ENCODE measurements around the gene ZNF462. TPM values are rescaled to one million over a fixed set of nuclear protein-coding genes. Genes with fewer than 3 reads are reported as not detected.
A peak's percentile ranks its signal among the peaks of the same experiment; 100 is the strongest.

The ZNF462 gene
- total RNA-seq, 2 experiments from 2014 or later, result 0.67 to 0.94 TPM

DNA sequence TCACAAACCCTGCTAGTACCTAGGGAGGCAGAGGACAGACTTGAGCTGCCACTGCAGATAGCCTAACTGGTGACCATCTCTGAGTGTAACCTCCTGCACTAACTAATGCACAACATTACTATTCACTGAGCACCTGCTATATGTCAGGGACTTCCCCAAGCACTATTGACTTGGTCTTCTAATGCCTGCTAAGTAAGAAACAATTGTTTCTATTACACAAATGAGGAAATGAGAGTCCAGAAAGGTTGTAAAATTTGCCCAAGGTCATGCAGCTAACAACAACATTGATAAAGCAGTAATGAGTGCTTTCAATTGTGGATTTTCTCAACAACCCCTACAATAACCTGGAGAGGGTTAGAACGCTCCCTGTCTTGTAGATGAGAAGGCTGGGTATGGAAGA is 183.7 kb downstream of the ZNF462 start:
- DNase-seq, result no peak
- no peaks in the 10 kb centered on the region for H3K9me3 Mint-ChIP-seq
- no peak overlapping the region for H3K27ac Mint-ChIP-seq
- H3K36me3 Mint-ChIP-seq, result no peaks in the 10 kb centered on the region
- H3K4me1 Mint-ChIP-seq, result no peaks in the 10 kb centered on the region
- no peak overlapping the region for H3K4me3 Mint-ChIP-seq
- POLR2A ChIA-PET, result no interaction called here
- no peaks in the 10 kb centered on the region for H3K27me3 Mint-ChIP-seq
- ATAC-seq (ENCODE audit: low read depth), result no peak

GRCh38 chr9:107049046-107049802 is 186.3 kb downstream of the ZNF462 start:
- ATAC-seq (ENCODE audit: low read depth) (no peak), DNase-seq (no peak)
- POLR2A ChIA-PET, result no interaction called here
- H3K36me3 Mint-ChIP-seq, result no peaks in the 10 kb centered on the region
- H3K27ac Mint-ChIP-seq, result no peak overlapping the region
- H3K4me3 Mint-ChIP-seq, result no peak overlapping the region
- H3K4me1 Mint-ChIP-seq, result no peaks in the 10 kb centered on the region
- no peaks in the 10 kb centered on the region for H3K27me3 Mint-ChIP-seq
- H3K9me3 Mint-ChIP-seq, result no peaks in the 10 kb centered on the region

GRCh38 chr9:107049803-107050184 is 186.8 kb downstream of the ZNF462 start:
- POLR2A ChIA-PET, result no interaction called here
- no peak overlapping the region for H3K27ac Mint-ChIP-seq
- DNase-seq (no peak), ATAC-seq (ENCODE audit: low read depth) (no peak)
- H3K4me3 Mint-ChIP-seq, result no peak overlapping the region
- no peaks in the 10 kb centered on the region for H3K4me1 Mint-ChIP-seq
- no peaks in the 10 kb centered on the region for H3K36me3 Mint-ChIP-seq
- H3K9me3 Mint-ChIP-seq, result no peaks in the 10 kb centered on the region
- H3K27me3 Mint-ChIP-seq, result no peaks in the 10 kb centered on the region

DNA sequence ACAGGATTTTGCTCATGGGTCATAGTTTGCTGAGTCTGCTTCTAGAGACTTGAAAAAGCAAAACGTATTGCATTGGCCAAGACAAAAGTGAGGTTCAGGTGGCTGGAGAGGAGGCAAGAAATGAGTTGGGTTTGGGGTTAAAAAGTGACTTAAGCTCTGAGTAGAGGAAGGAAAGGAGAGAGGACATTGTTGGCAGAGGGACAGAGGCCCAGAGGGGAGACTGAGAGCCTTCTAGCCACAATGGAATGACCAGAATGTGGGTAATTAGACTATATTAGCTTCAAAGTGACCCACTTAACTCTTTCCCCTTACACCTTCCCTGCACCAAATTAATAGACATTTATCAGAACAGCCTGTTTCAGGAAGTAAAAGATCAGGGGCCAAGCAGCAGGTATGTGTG is 188.4 kb downstream of the ZNF462 start:
- Mint-ChIP-seq H3K27ac (no peak overlapping the region), H3K4me3 (no peak overlapping the region), H3K36me3 (no peaks in the 10 kb centered on the region), H3K4me1 (no peaks in the 10 kb centered on the region), H3K27me3 (no peaks in the 10 kb centered on the region), H3K9me3 (no peaks in the 10 kb centered on the region)
- ATAC-seq (ENCODE audit: low read depth) (no peak), DNase-seq (no peak)
- POLR2A ChIA-PET, result no interaction called here

- no peaks in the 10 kb centered on the region for H3K27me3 Mint-ChIP-seq
- DNase-seq (no peak), ATAC-seq (ENCODE audit: low read depth) (no peak)
- no peak overlapping the region for H3K27ac Mint-ChIP-seq
- H3K9me3 Mint-ChIP-seq, result no peaks in the 10 kb centered on the region
- H3K4me1 Mint-ChIP-seq, result no peaks in the 10 kb centered on the region
- H3K4me3 Mint-ChIP-seq, result no peak overlapping the region
- POLR2A ChIA-PET, result no interaction called here
- H3K36me3 Mint-ChIP-seq, result no peaks in the 10 kb centered on the region
Observed at GRCh38 chr9:107054146-107054545, 191.2 kb downstream of the ZNF462 start.

GRCh38 chr9:107059220-107059619 is 196.3 kb downstream of the ZNF462 start:
- POLR2A ChIA-PET, result no interaction called here
- ATAC-seq (ENCODE audit: low read depth) (no peak), DNase-seq (no peak)
- Mint-ChIP-seq H3K36me3 (no peaks in the 10 kb centered on the region), H3K4me1 (no peaks in the 10 kb centered on the region), H3K27me3 (peaks cover 5% of the 10 kb centered on the region), H3K9me3 (peaks cover 1% of the 10 kb centered on the region), H3K27ac (no peak overlapping the region), H3K4me3 (no peak overlapping the region)

- Mint-ChIP-seq H3K9me3 (peaks cover 1% of the 10 kb centered on the region), H3K4me1 (no peaks in the 10 kb centered on the region), H3K4me3 (no peak overlapping the region), H3K36me3 (no peaks in the 10 kb centered on the region), H3K27ac (peak overlapping the region; percentile 9), H3K27me3 (peaks cover 5% of the 10 kb centered on the region)
- ATAC-seq (ENCODE audit: low read depth) (no peak), DNase-seq (no peak)
- POLR2A ChIA-PET, result no interaction called here
Observed at GRCh38 chr9:107060062-107060461, 197.1 kb downstream of the ZNF462 start.
